ENCODE results near the gene CYP19A1.

GRCh38 chr15:51325167-51325566 lies 13.2 kb downstream of the CYP19A1 start:
- TF ChIP-seq EZH2phosphoT487 (IDR thresholded peaks at IDR 0.05; ENCODE audit: insufficient read depth, low read depth) (no peak), EZH2 (IDR thresholded peaks at IDR 0.05; ENCODE audit: insufficient read depth, poor library complexity, severe bottlenecking) (no peak)

All from GM23248 (cell line).